ENCODE results near the gene FOXE3. TPM values are rescaled to one million over a fixed set of nuclear protein-coding genes. Genes with fewer than 3 reads are reported as not detected.

Gene FOXE3
- total and polyA plus RNA-seq, 2 donors (not counting 3 experiments of a cell fraction or from before 2014, with no cell fraction given) = not detected

- Histone ChIP-seq H3K27ac (ENCODE audit: insufficient read depth, low read depth, low read length) (no peak overlapping the region), H3K9me1 (replicated peaks; ENCODE audit: control insufficient read depth, extremely low read depth, insufficient read depth, low read length) (no peaks in the 10 kb centered on the region), H2AFZ (ENCODE audit: low read depth, low read length) (no peak overlapping the region), H3K4me2 (ENCODE audit: insufficient read depth, low read length) (no peak overlapping the region), H3K4me3 (replicated peaks in 1 of 3; ENCODE audit: insufficient read depth in 1 of 3, low read depth in 1 of 3, low read length in 3 of 3) (no peak overlapping the region), H3K36me3 (ENCODE audit: control insufficient read depth in 2 of 2, extremely low read depth in 1 of 2, insufficient read depth in 2 of 2, low read length in 2 of 2) (no peaks in the 10 kb centered on the region), H4K20me1 (replicated peaks; ENCODE audit: control insufficient read depth, extremely low read depth, insufficient read depth, low read length) (no peaks in the 10 kb centered on the region), H3K27me3 (ENCODE audit: control insufficient read depth in 2 of 2, insufficient read depth in 2 of 2, low read length in 2 of 2) (peaks cover 24 to 27% of the 10 kb centered on the region in 2 experiments), H3K4me1 (ENCODE audit: control insufficient read depth, extremely low read depth, insufficient read depth, low read length) (no peaks in the 10 kb centered on the region), H3K9ac (replicated peaks; ENCODE audit: extremely low read depth, insufficient read depth, low read length) (no peak overlapping the region), H3K9me3 (replicated peaks; ENCODE audit: control insufficient read depth, insufficient read depth, low read length) (no peaks in the 10 kb centered on the region), H3K79me2 (ENCODE audit: control insufficient read depth, insufficient read depth, low read length) (no peaks in the 10 kb centered on the region)
- DNase-seq (ENCODE audit: low read depth, low spot score) = no peak
- POLR2A ChIA-PET = no interaction called here
- dilution Hi-C loops (cut with MboI; ENCODE audit: extremely low pct_ligation_motif_present, low sequenced_read_pairs) = loop anchor here (25.0 kb wide), 1 partner anchor 227 kb away; no protein-coding TSS in a partner anchor
- CTCF ChIA-PET = interaction anchor here (2.2 kb wide), 1 partner anchor 265 kb away, joined by 7 read pairs; no protein-coding TSS in a partner anchor
- no peak for TF ChIP-seq POLR2A (IDR thresholded peaks at IDR 0.05; ENCODE audit: low read depth, low read length)
- TF ChIP-seq POLR2AphosphoS5 (IDR thresholded peaks at IDR 0.05; ENCODE audit: insufficient read depth, low read depth, low read length) = no peak
- no peak for TF ChIP-seq CTCF (IDR thresholded peaks at IDR 0.05; ENCODE audit: extremely low read depth in 1 of 2, insufficient read depth in 1 of 2, low read depth in 1 of 2, low read length in 2 of 2)
- no peak for TF ChIP-seq MAX (IDR thresholded peaks at IDR 0.05; ENCODE audit: insufficient read depth, insufficient read length)
- TF ChIP-seq EZH2 (IDR thresholded peaks at IDR 0.05; ENCODE audit: borderline replicate concordance, low read depth, low read length, severe bottlenecking) = no peak
- no peak for TF ChIP-seq GATA2 (IDR thresholded peaks at IDR 0.05; ENCODE audit: insufficient read depth, insufficient read length, low read depth, low read length)
- no peak for TF ChIP-seq JUN (IDR thresholded peaks at IDR 0.05; ENCODE audit: borderline replicate concordance, insufficient read depth, insufficient read length, low read depth)
- no peak for TF ChIP-seq FOS (IDR thresholded peaks at IDR 0.05; ENCODE audit: borderline replicate concordance, insufficient read depth, low read length)
- TF ChIP-seq MYC (IDR thresholded peaks at IDR 0.05; ENCODE audit: low read depth, low read length) = no peak
- no TSS peak for BruUV-seq (replicated peaks)
- FAIRE-seq = no peak
- intact Hi-C loops (cut with micrococcal nuclease) = no loop called here
Measured at GRCh38 chr1:47460456-47460855, 44.4 kb downstream of the FOXE3 start.

Data from endothelial cell of umbilical vein (primary cell).